ENCODE measurements around the gene TTC39A. TPM values are rescaled to one million over a fixed set of nuclear protein-coding genes. Genes with fewer than 3 reads are reported as not detected.

Gene TTC39A
- not detected for total RNA-seq

GRCh38 chr1:51330331-51331201 is at the start of gene TTC39A:
TTC39A (minus strand) TSS chr1:51330562; CDS start chr1:51330477, 85 bp downstream.
- Mint-ChIP-seq H3K27ac (no peak within 1 kb of the TSS), H3K9me3 (no peaks in the 10 kb centered on the region), H3K27me3 (peaks cover 34% of the 10 kb centered on the region), H3K4me3 (peak within 1 kb of the TSS; percentile 74), H3K36me3 (peaks cover 3% of the 10 kb centered on the region), H3K4me1 (peaks cover 12% of the 10 kb centered on the region)
- no peak for DNase-seq

GRCh38 chr1:51378871-51379270 is 48.5 kb upstream of the TTC39A start:
- Mint-ChIP-seq H3K27ac (no peak overlapping the region), H3K27me3 (no peaks in the 10 kb centered on the region), H3K9me3 (no peaks in the 10 kb centered on the region), H3K4me1 (peaks cover 4% of the 10 kb centered on the region), H3K36me3 (peaks cover 47% of the 10 kb centered on the region), H3K4me3 (no peak overlapping the region)
- no peak for DNase-seq

- Mint-ChIP-seq H3K4me1 (peaks cover 2% of the 10 kb centered on the region), H3K36me3 (peaks cover 19% of the 10 kb centered on the region), H3K9me3 (no peaks in the 10 kb centered on the region), H3K4me3 (no peak overlapping the region), H3K27me3 (no peaks in the 10 kb centered on the region), H3K27ac (no peak overlapping the region)
- DNase-seq: no peak
Measured at GRCh38 chr1:51373898-51374297, 43.5 kb upstream of the TTC39A start.

GRCh38 chr1:51372561-51372960 is 42.2 kb upstream of the TTC39A start:
- no peak for DNase-seq
- Mint-ChIP-seq H3K27ac (no peak overlapping the region), H3K4me1 (peaks cover 2% of the 10 kb centered on the region), H3K9me3 (no peaks in the 10 kb centered on the region), H3K4me3 (no peak overlapping the region), H3K36me3 (peaks cover 19% of the 10 kb centered on the region), H3K27me3 (no peaks in the 10 kb centered on the region)

GRCh38 chr1:51369171-51369570 is 38.8 kb upstream of the TTC39A start:
- H3K4me3 Mint-ChIP-seq: no peak overlapping the region
- peaks cover 16% of the 10 kb centered on the region for H3K36me3 Mint-ChIP-seq
- H3K27ac Mint-ChIP-seq: no peak overlapping the region
- DNase-seq: no peak
- H3K4me1 Mint-ChIP-seq: peaks cover 2% of the 10 kb centered on the region
- no peaks in the 10 kb centered on the region for H3K27me3 Mint-ChIP-seq
- H3K9me3 Mint-ChIP-seq: no peaks in the 10 kb centered on the region

GRCh38 chr1:51365774-51366173 is 35.4 kb upstream of the TTC39A start:
- H3K4me1 Mint-ChIP-seq: no peaks in the 10 kb centered on the region
- H3K4me3 Mint-ChIP-seq: no peak overlapping the region
- no peaks in the 10 kb centered on the region for H3K27me3 Mint-ChIP-seq
- H3K9me3 Mint-ChIP-seq: no peaks in the 10 kb centered on the region
- DNase-seq: no peak
- H3K36me3 Mint-ChIP-seq: peaks cover 7% of the 10 kb centered on the region
- H3K27ac Mint-ChIP-seq: no peak overlapping the region

GRCh38 chr1:51359879-51360278 is 29.5 kb upstream of the TTC39A start:
- H3K4me1 Mint-ChIP-seq: no peaks in the 10 kb centered on the region

GRCh38 chr1:51355382-51355781 is 25.0 kb upstream of the TTC39A start:
- Mint-ChIP-seq H3K36me3 (peaks cover 11% of the 10 kb centered on the region), H3K4me1 (no peaks in the 10 kb centered on the region), H3K4me3 (no peak overlapping the region), H3K27ac (no peak overlapping the region), H3K9me3 (no peaks in the 10 kb centered on the region), H3K27me3 (no peaks in the 10 kb centered on the region)
- DNase-seq: no peak

More at GRCh38 chr1:51359879-51360278, 29.5 kb upstream of the TTC39A start:
- no peak for DNase-seq
- no peak overlapping the region for H3K4me3 Mint-ChIP-seq
- peaks cover 12% of the 10 kb centered on the region for H3K36me3 Mint-ChIP-seq
- H3K27ac Mint-ChIP-seq: no peak overlapping the region
- H3K27me3 Mint-ChIP-seq: no peaks in the 10 kb centered on the region
- H3K9me3 Mint-ChIP-seq: no peaks in the 10 kb centered on the region

DNA sequence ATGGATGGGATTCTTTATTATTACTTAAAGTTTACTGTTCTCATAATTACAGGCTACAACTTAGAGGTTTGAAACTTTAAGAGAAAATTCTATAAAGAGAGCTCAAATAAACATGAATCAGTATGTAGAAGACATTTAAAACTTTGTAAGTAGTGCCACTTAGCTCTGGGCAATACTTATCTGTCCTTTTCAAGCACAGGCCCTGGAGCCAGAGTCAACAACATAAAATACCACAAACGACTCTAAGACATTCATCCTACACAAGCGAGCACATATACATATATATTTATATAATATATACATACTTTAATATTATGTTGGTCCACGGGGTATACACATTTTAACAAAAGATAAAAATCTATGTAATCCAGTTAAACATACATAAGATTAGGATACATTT is 24.1 kb upstream of the TTC39A start:
- no peak overlapping the region for H3K4me3 Mint-ChIP-seq
- no peaks in the 10 kb centered on the region for H3K27me3 Mint-ChIP-seq
- no peaks in the 10 kb centered on the region for H3K9me3 Mint-ChIP-seq
- no peak for DNase-seq
- H3K27ac Mint-ChIP-seq: no peak overlapping the region
- H3K36me3 Mint-ChIP-seq: peaks cover 11% of the 10 kb centered on the region
- no peaks in the 10 kb centered on the region for H3K4me1 Mint-ChIP-seq

DNA sequence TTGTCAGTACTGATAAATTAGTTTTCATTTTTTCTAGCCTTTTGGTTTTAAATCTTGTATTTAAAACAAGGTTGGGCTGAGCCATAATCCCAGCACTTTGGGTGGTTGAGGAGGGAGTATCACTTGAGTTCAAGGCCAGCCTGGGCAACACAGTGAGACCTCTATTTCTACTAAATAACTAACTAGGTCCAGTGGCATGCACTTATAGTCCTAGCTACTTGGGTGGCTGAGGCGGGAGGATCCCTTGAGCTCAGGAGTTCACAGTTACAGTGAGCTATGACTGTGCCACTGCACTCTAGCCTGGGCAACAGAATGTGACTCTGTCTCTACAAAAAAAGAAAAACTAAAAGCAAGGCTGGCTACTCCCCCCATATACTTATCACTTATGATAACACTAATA is 21.5 kb upstream of the TTC39A start:
- H3K4me3 Mint-ChIP-seq: no peak overlapping the region
- H3K36me3 Mint-ChIP-seq: peaks cover 9% of the 10 kb centered on the region
- no peaks in the 10 kb centered on the region for H3K9me3 Mint-ChIP-seq

GRCh38 chr1:51349862-51350261 is 19.5 kb upstream of the TTC39A start:
- H3K4me1 Mint-ChIP-seq: peaks cover 2% of the 10 kb centered on the region
- H3K4me3 Mint-ChIP-seq: no peak overlapping the region
- no peaks in the 10 kb centered on the region for H3K9me3 Mint-ChIP-seq
- peaks cover 22% of the 10 kb centered on the region for H3K27me3 Mint-ChIP-seq
- DNase-seq: no peak
- peaks cover under 1% of the 10 kb centered on the region for H3K36me3 Mint-ChIP-seq
- H3K27ac Mint-ChIP-seq: no peak overlapping the region

More for the DNA sequence above, 21.5 kb upstream of the TTC39A start:
- Mint-ChIP-seq H3K27me3 (peaks cover 3% of the 10 kb centered on the region), H3K27ac (no peak overlapping the region), H3K4me1 (no peaks in the 10 kb centered on the region)
- DNase-seq: no peak

DNA sequence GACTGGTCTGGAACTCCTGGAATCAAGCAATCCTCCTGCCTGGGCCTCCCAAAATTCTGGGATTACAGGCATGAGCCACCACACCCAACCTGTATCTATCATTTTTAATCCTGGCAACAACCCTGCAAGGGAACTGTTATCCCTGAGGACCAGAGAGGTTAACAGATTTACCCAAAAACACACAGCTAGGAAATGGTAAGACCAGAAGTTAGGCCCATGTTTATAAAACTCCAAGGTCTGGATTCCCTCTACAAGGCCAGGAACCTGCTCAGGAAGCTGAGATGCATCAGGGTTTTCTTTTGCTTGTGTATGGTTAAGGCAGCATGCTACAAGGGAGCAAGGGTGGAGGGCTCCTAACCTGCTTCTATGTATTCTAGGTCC is 17.8 kb upstream of the TTC39A start:
- peaks cover 2% of the 10 kb centered on the region for H3K4me1 Mint-ChIP-seq
- H3K27me3 Mint-ChIP-seq: peaks cover 36% of the 10 kb centered on the region
- H3K36me3 Mint-ChIP-seq: no peaks in the 10 kb centered on the region
- DNase-seq: no peak
- H3K27ac Mint-ChIP-seq: no peak overlapping the region
- H3K9me3 Mint-ChIP-seq: no peaks in the 10 kb centered on the region
- H3K4me3 Mint-ChIP-seq: no peak overlapping the region

DNA sequence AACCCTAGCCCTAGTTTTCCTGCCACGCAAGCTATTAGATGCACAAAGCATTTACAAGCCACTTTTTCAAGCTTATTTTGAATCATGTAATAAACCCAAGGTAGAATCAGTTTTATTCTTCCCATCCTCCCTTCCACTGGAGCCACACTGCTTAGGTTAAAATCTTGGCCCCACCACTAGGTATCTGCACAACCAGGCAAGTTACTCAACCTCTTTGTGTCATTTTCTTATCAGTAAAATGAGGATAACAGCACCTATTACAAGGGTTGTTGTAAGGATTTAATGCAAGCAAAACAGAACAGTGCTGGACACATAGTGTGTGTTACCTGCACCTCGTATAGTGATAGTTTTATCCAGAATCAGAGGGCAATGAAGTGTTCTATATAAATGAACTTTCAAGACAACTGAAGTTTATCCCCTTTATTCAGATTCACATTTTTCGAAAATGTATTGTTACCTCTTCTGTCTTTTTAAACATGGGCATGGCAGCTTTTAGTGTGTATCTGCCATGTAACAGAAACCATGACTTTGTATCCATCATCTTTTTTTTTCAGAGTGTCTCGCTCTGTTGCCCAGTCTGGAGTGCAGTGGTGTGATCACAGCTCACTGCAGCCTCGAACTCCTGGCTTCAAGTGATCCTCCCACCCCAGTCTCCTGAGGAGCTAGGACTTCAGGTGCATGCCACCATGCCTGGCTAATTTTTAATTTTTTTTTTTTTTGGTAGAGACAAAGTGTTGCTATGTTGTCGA is 17.2 kb upstream of the TTC39A start:
- no peaks in the 10 kb centered on the region for H3K9me3 Mint-ChIP-seq
- no peaks in the 10 kb centered on the region for H3K36me3 Mint-ChIP-seq
- no peak for DNase-seq
- H3K27me3 Mint-ChIP-seq: peaks cover 42% of the 10 kb centered on the region
- peaks cover 2% of the 10 kb centered on the region for H3K4me1 Mint-ChIP-seq
- no peak overlapping the region for H3K27ac Mint-ChIP-seq
- no peak overlapping the region for H3K4me3 Mint-ChIP-seq

GRCh38 chr1:51346086-51346942 is 16.0 kb upstream of the TTC39A start:
- H3K27me3 Mint-ChIP-seq: peaks cover 55% of the 10 kb centered on the region
- no peaks in the 10 kb centered on the region for H3K9me3 Mint-ChIP-seq
- H3K36me3 Mint-ChIP-seq: no peaks in the 10 kb centered on the region
- H3K4me1 Mint-ChIP-seq: peaks cover 2% of the 10 kb centered on the region
- DNase-seq: no peak
- no peak overlapping the region for H3K27ac Mint-ChIP-seq
- H3K4me3 Mint-ChIP-seq: no peak overlapping the region

- H3K4me1 Mint-ChIP-seq: peaks cover 2% of the 10 kb centered on the region
- no peak for DNase-seq
- H3K27ac Mint-ChIP-seq: no peak overlapping the region
- H3K27me3 Mint-ChIP-seq: peaks cover 57% of the 10 kb centered on the region
- H3K36me3 Mint-ChIP-seq: no peaks in the 10 kb centered on the region
- no peaks in the 10 kb centered on the region for H3K9me3 Mint-ChIP-seq
- H3K4me3 Mint-ChIP-seq: no peak overlapping the region
Measured at GRCh38 chr1:51345300-51345687, 14.9 kb upstream of the TTC39A start.

All from activated naive CD8-positive, alpha-beta T cell treated with anti-CD3 and anti-CD28 coated beads for 36 hours (primary cell).